ENCODE results near the gene PLEKHG3.

The PLEKHG3 gene

DNA sequence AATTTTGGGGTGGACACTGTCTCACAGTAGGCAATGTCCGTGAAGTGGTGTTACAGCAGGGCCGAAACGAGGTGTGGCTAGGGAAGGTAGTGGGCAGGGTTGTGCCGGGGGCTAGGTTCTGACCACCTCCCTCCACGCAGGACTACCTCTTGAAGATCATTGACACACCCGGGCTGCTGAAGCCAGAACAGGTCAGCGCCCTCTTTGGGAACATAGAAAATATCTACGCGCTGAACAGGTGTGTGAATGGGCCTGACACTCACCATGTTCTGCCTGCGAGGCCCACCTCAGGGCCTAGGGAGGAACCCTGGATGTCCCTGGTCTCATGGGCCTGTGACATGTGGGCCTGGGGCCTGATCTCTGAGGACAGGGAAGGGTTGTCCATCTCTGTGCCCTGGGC lies 24.6 kb downstream of the PLEKHG3 start:
- DNase-seq, result no peak

DNA sequence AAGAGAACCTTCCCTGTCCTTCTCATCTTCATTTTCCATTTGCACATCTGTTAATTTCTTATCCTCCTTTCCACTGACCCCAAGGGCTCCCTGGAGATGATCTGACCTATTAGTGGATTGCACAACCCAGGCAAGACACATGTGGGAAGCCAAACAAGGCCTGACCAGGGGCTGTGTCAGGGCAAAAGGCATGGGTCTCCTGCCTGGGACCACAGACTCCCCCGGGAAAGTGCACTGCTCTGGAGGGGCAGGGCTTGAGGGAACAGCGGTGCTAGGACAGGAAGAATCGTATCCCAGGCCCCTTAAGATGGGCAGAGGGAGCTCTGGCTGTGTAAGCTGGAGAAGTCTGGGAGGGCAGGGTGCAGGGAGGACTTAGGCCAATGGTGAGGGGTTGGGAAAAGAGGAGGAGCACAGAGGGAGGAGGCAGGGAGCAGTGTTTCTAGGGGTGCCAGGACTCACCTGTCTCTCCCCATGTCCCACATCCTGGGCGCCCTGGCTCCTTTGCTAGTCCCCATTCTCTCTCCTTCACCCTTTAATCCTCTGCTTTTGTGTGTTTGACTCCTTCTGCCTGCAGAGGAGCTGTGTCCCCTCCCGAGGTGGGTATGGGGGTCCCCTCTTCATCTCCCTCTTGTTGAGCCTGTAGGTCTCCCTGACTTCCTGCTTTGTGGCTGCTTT lies 25.3 kb downstream of the PLEKHG3 start:
- DNase-seq, result no peak

DNA sequence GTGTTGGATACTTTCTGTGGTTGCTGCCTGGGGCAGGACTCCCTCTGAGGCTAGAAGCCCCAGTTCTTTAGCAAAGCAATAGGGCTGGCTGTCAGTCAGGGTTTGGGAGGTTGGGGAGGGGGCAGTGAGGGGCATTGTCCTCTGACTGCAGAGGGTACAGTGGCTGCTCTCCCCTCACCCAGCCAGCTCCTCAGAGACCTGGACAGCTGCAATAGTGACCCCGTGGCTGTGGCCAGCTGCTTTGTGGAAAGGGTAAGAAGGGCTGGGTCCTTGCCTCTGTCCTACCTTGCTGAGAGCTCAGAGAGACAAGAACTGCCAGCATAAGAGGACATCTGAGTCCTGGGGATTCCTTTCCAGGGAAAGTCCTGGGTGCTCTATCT lies 25.8 kb downstream of the PLEKHG3 start:
- no peak for DNase-seq

- no peak for DNase-seq
Measured at GRCh38 chr14:64730681-64731080, 26.5 kb downstream of the PLEKHG3 start.

- DNase-seq, result no peak
Measured at GRCh38 chr14:64731141-64731581, 26.9 kb downstream of the PLEKHG3 start.

GRCh38 chr14:64732066-64732465 lies 27.8 kb downstream of the PLEKHG3 start:
- no peak for DNase-seq

GRCh38 chr14:64732536-64733120 lies 28.4 kb downstream of the PLEKHG3 start:
- DNase-seq, result no peak

DNA sequence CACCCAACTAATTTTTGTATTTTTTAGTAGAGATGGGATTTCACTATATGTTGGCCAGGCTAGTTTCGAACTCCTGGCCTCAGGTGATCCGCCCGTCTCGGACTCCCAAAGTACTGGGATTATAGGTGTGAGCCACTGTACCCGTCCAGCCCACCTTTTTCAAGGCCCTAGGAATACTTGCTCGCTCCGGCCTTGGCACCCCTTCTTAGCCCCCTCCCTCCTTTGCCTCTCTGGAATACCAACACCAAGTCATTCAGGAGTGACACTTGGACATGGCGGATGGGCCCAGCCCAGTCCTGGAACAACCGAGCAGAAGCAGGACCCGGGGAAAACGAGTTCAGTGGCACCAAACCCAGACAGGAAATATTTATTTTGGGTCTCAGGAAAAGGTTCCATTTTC lies 29.1 kb downstream of the PLEKHG3 start:
- DNase-seq, result no peak

GRCh38 chr14:64733899-64734298 lies 29.7 kb downstream of the PLEKHG3 start:
- no peak for DNase-seq

DNA sequence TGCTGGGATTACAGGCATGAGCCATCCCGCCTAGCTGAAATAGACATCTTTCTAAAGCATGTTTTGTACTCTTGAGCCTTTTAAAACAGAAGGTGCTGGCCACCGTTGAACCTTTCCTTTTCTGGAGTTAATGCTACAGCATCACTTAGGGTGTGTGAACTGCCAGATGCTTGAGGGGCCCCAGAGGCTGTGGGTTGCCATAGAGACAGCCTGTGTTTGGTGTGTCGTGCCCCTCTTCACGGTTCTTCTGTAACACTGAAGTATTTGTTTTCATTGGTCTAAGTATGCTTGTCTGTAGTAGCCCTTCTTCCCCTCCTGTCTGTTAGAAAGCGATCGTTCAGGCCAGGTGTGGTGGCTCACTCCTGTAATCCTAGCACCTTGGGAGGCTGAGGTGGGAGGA lies 30.8 kb downstream of the PLEKHG3 start:
- DNase-seq, result no peak

GRCh38 chr14:64736271-64737169 lies 32.3 kb downstream of the PLEKHG3 start:
- DNase-seq, result peak; percentile 85 to 93

DNA sequence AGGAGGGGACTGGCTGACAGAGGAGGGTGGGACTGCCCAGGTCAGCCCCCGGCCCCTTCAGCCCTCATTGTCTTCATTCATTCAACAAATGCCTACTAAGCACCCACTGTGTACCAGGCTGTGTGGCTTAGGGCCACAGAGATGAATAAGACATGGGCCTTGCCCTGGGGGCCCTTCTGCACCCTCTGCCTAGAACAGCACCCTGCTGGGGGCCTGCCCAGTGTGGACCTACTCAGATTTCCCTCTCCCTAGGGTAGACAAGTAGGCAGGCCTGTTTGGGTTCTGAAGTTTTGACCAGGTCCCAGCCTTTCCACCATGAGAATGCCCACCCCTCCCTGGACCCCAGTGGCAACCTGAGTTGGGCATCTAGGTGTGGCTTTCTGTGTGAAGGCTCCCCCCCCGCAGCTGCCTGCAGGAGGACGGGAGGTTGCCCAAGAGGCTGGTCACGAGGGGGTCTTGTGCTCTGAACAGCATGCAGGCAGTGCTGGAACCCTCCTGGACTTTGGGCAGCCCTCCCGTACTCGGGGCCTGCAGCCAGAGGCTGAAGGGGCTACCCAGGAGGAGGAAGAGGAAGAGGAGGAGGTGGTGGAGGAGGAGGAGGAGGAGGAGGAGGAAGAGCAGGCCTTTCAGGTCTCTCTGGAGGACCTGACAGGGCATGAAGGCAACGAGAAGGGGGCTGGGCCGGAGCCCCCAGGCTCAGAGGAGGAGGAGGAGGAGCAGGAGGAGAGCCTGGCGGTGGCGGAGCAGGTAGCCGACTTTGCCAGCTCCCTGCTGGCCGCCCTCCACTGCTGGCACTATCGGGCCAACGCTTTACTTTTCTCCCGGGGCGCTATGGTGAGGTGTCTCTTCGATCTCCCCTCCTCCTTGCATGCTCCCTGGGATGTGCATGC lies 33.4 kb downstream of the PLEKHG3 start:
- DNase-seq, result no peak

GRCh38 chr14:64738281-64738804 lies 34.1 kb downstream of the PLEKHG3 start:
- no peak for DNase-seq

DNA sequence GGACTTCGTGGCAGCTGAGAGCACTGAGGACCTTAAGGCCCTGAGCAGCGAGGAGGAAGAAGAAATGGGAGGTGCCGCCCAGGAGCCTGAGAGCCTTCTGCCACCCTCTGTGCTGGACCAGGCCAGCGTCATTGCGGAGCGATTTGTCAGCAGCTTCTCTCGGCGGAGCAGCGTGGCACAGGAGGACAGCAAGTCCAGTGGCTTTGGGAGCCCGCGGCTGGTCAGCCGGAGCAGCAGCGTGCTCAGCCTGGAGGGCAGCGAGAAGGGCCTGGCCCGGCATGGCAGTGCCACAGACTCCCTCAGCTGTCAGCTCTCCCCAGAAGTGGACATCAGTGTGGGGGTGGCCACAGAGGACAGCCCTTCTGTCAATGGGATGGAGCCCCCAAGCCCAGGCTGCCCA lies 37.0 kb downstream of the PLEKHG3 start:
- no peak for DNase-seq

DNA sequence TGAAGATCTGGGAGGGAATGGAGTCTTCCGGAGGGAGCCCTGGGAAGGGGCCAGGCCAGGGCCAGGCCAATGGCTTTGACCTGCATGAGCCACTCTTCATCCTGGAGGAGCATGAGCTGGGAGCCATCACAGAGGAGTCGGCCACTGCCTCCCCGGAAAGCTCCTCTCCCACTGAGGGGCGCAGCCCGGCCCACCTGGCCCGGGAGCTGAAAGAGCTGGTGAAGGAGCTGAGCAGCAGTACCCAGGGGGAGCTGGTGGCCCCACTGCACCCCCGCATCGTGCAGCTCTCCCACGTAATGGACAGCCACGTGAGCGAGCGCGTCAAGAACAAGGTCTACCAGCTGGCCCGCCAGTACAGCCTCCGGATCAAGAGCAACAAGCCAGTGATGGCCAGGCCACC lies 37.7 kb downstream of the PLEKHG3 start:
- DNase-seq, result no peak

DNA sequence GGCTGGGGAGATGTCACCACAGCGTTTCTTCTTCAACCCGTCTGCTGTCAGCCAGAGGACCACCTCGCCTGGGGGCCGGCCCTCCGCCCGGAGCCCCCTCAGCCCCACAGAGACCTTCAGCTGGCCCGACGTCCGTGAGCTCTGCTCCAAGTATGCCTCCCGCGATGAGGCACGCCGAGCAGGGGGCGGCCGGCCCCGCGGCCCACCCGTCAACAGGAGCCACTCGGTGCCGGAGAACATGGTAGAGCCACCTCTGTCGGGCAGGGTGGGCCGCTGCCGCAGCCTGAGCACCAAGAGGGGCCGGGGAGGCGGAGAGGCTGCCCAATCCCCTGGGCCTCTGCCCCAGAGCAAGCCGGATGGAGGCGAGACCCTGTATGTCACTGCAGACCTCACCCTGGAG lies 38.8 kb downstream of the PLEKHG3 start:
- no peak for DNase-seq

DNA sequence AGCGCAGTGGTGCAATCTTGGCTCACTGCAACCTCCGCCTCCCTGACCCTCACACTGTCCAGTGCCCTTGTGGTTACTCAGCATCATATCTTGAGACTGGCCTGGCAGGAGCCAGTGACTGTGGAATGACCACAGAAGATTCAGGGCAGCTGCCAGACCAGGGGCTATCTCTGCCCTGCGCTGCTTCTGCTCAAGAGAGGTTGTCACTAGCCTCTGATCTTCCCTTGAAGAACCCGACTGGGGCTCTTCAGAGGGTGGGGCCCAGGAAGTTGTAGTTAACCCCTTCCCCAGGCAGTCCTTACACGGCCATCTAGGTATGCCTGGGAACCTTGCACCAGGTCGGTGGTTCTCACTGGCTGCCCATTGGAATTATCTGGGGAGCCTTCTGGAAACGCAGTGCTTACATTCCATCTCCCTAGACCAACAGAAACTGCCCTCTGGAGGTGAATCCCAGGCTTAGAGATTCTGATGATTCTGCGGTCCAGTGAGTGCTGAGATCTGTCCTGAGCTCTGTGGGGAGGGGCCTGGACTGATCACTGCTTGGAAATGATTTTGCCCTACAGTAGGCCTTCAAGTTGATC lies 41.4 kb downstream of the PLEKHG3 start:
- no peak for DNase-seq

DNA sequence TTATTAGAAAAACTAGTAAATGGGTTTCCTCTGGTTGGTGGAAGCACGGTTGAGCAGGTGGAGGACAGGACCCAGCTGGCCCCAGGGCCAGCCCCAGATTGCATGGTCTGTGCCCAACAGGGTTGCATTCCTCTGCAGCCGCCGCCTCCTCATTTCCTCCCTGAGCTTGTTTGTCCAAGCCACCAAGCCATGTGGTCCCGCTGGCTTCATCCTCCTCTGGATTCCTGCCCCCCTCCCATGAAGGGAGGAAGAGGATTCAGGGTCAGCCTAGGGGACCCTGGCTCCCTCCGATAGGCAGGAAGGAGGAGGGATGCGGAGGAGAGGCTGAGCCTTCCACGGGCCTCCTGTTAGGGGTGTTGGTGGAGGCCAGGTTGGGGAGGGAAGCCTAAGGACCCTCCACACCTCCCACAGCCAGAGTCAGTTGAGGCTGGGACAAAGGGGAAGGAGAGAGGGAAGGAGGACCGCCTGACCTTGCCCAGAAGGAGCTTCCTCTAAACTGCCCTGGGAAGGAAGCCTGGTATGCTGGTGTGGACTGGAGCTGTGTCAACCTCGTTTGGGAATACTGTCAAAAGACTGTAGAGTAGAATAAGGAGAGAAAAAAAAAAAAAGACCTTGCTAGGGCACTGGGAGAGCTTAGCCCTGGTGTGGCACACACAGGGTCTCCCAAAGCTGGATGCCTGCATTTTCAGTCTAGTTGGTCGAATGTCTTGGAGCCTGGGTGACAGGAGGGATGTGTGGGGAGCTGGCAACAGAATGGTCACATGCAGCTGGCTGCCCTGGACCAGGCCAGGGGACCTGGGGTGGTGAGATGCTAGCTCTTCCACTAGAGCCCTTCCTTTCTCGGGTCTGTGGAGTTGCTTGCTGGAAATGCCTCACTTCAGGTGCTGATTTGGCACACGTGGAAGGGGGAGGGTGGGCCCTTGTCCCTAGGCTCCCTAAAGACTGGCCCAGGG lies 42.4 kb downstream of the PLEKHG3 start:
- DNase-seq, result no peak

GRCh38 chr14:64747327-64747726 lies 43.1 kb downstream of the PLEKHG3 start:
- no peak for DNase-seq

DNA sequence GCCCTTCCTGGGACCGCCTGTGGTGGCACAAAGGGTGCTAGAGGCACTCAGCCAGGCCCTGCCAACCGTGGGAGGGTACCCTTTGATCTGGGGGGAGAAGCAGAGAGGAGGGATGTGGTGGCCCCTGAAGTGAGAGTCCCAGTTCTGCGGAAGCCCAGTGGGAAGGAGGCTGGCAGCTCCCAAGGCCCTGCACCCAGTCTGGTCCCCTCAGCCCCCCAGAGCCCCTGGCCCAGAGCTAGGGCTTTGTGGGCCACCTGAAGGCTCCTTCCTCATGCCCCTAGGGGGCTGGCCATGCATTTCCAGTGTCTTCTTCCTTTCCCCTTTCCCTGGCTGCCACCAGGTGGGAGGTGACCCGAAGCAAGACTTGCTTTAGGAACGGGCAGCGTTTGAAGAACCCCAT lies 44.3 kb downstream of the PLEKHG3 start:
- DNase-seq, result no peak
